Left lung (tissue), 14 donors: ENCODE results near the gene KLHL14. TPM values are rescaled to one million over a fixed set of nuclear protein-coding genes. Genes with fewer than 3 reads are reported as not detected.
A peak's percentile ranks its signal among the peaks of the same experiment; 100 is the strongest.

Source experiments
- ATAC-seq: fragments of 200-7000 bp; cut with Tn5 transposase; one replicate; pipeline ENCODE4 v1.9.1; 2020; ENCODE audit warnings: moderate library complexity
- DNase-seq, 4 donors: peaks; one replicate each; pipeline ENCODE4 v3.0.0-alpha.2; 2013 to 2020
- H3K27ac ChIP-seq, 2 donors: fragments of 200-600 bp; sonication (generic) in 1 of 2; one replicate each; pipeline versions ENCODE4 v1.5.0 to v1.8.0; 2020 to 2021
- H3K27me3 ChIP-seq, 2 donors: fragments of 200-600 bp; sonication (generic) in 1 of 2; one replicate each; pipeline versions ENCODE4 v1.5.0 to v1.8.0; 2020 to 2021
- H3K36me3 ChIP-seq, 2 donors: fragments of 200-600 bp; sonication (generic) in 1 of 2; one replicate each; pipeline versions ENCODE4 v1.5.0 to v1.8.0; 2020 to 2021
- H3K4me1 ChIP-seq, 2 donors: fragments of 200-600 bp; one replicate each; pipeline ENCODE4 v1.8.0; 2021
- H3K4me3 ChIP-seq, 2 donors: fragments of 200-600 bp; sonication (generic) in 1 of 2; one replicate each; pipeline versions ENCODE4 v1.5.0 to v1.8.0; 2020 to 2021; ENCODE audit warnings: mild to moderate bottlenecking in 1 of 2
- H3K9me3 ChIP-seq, 2 donors: fragments of 200-600 bp; sonication (generic) in 1 of 2; one replicate each; pipeline versions ENCODE4 v1.5.0 to v1.8.0; 2020 to 2021
- intact Hi-C, 2 donors: fragments of 100-400 bp; cut with DNase I; formaldehyde crosslinking; loops; one replicate each; pipeline versions ENCODE4 v1.11.2 to v1.14.2; 2022
- long read RNA-seq, 12 donors: library from polyadenylated mRNA in 2 of 12; unstranded in 2 of 12; transcript quantifications; one replicate each; pipeline ENCODE4 v2.0.0 and lab custom pipeline, GENCODE V29; 2019 to 2026
- polyA plus RNA-seq, 6 donors: library from polyadenylated mRNA; unstranded; fragments of 120-200 nt; gene quantifications; one replicate each; pipeline ENCODE4 v1.2.1, GENCODE V29; 2013; ENCODE audit not compliant: insufficient read length in 6 of 6
- total RNA-seq, 2 donors: library from RNA; stranded (reverse); fragmentation: NEBNext Ultra II Directional; extraction: Animal tissue kit (Norgen Biotek cat#: 25700); gene quantifications; one replicate each; pipeline ENCODE4 v1.2.1, GENCODE V29; 2021
- TF ChIP-seq, protein P1 (sequence below), 2 donors: fragments of 200-600 bp; sonication (generic) in 1 of 2; IDR thresholded peaks; one replicate each; pipeline versions ENCODE4 v1.5.0 to v1.8.0; 2021; ENCODE audit warnings: antibody characterized with exemption in 2 of 2
- donor health status: DM: no; HTN: yes; CAD: no.
- donor health status: DM: no; HTN: no; CAD: no.

KLHL14 gene, protein sequence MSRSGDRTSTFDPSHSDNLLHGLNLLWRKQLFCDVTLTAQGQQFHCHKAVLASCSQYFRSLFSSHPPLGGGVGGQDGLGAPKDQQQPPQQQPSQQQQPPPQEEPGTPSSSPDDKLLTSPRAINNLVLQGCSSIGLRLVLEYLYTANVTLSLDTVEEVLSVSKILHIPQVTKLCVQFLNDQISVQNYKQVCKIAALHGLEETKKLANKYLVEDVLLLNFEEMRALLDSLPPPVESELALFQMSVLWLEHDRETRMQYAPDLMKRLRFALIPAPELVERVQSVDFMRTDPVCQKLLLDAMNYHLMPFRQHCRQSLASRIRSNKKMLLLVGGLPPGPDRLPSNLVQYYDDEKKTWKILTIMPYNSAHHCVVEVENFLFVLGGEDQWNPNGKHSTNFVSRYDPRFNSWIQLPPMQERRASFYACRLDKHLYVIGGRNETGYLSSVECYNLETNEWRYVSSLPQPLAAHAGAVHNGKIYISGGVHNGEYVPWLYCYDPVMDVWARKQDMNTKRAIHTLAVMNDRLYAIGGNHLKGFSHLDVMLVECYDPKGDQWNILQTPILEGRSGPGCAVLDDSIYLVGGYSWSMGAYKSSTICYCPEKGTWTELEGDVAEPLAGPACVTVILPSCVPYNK
- under 1 TPM; 0.20 to 0.45 TPM for total RNA-seq
- polyA plus RNA-seq: 1 to 10 TPM in 5 of 6 donors, under 1 TPM in 1; 0.86 to 1.4 (median 1.3) TPM
- long read RNA-seq, donor 1: 0 reads
- long read RNA-seq, donor 2: 0 reads
- long read RNA-seq, donor 3: 0 reads
- long read RNA-seq, donor 4: 0 reads
- long read RNA-seq, donor 5: 0 reads
- long read RNA-seq, donor 6: 0 reads
- long read RNA-seq, donor 7: 0 reads
- long read RNA-seq, donor 8: 0 reads
- long read RNA-seq, donor 9: 0 reads
- long read RNA-seq, donor 10: 0 reads
- long read RNA-seq, donor 11: 0 reads
- long read RNA-seq, donor 12: 0 reads

DNA sequence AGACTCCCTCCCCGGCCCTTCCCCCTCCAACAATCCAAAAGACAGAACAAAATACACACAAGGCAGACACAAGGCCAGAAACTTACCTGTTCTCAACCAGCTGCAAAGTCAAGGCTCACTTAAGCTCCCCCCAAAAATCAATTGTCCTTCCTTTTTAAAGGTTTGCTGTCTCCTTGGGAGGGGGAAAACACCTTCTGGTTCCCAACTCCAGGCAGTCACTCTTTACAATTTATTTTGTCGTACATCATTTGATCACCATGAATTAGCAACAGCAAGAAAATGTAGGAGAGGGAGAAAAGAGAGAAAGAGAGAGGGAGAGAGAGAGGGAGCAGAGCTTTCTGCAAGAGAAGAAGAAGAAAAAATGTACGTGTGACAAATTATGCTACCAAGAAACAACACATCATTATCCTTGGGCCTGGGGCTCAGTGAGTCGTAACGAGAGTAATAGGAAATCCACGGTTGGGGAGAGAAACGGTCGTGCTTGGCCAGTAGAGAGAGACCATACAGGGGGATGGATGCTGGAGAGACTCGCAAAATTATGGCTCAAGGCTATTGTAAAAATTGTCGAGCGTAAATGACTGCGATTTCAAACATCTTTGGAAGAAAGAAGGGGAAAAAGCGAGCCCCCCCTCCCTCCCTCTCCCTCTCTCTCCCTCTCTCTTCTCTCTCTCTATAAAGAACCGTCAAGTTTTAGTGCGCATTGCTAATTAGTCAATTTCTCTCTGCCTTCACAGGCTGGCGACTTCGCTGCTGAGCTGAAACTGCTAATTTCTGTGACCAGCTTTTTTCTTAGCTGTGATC lies at the start of gene KLHL14:
Gene KLHL14 (minus strand): TSS at position 443 of the 801 bp plus-strand sequence. CDS start 2,432 bp downstream, outside the sequence.
- ATAC-seq (no peak), DNase-seq (no peak)
- Histone ChIP-seq H3K4me1 (peaks cover 3 to 18% of the 10 kb centered on the region in 2 donors), H3K36me3 (no peaks in the 10 kb centered on the region), H3K27me3 (peaks cover 40 to 58% of the 10 kb centered on the region in 2 donors), H3K4me3 (peak within 1 kb of the TSS; percentile 11 to 27), H3K27ac (no peak within 1 kb of the TSS), H3K9me3 (no peaks in the 10 kb centered on the region)
- intact Hi-C loops: no loop called here
- TF ChIP-seq, protein P1, sequence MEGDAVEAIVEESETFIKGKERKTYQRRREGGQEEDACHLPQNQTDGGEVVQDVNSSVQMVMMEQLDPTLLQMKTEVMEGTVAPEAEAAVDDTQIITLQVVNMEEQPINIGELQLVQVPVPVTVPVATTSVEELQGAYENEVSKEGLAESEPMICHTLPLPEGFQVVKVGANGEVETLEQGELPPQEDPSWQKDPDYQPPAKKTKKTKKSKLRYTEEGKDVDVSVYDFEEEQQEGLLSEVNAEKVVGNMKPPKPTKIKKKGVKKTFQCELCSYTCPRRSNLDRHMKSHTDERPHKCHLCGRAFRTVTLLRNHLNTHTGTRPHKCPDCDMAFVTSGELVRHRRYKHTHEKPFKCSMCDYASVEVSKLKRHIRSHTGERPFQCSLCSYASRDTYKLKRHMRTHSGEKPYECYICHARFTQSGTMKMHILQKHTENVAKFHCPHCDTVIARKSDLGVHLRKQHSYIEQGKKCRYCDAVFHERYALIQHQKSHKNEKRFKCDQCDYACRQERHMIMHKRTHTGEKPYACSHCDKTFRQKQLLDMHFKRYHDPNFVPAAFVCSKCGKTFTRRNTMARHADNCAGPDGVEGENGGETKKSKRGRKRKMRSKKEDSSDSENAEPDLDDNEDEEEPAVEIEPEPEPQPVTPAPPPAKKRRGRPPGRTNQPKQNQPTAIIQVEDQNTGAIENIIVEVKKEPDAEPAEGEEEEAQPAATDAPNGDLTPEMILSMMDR (IDR thresholded peaks at IDR 0.05): no peak

DNA sequence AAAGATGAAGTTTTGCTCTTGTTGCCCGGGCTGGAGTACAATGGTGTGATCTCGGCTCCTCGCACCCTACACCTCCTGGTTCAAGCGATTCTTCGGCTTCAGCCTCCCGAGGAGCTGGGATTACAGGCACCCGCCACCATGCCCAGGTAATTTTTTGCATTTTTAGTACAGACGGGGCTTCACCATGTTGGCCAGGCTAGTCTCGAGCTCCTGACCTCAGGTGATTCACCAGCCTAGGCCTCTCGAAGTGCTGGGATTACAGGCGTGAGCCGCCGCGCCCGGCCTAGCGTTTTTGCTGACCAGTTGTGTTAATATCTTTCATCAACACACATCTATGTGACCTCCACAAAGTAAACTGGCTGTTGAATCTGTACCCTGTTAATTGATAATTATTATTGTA lies 49.4 kb upstream of the KLHL14 start:
- Histone ChIP-seq H3K36me3 (no peaks in the 10 kb centered on the region), H3K4me3 (no peak overlapping the region), H3K4me1 (no peaks in the 10 kb centered on the region), H3K27me3 (no peaks in the 10 kb centered on the region), H3K27ac (no peak overlapping the region), H3K9me3 (no peaks in the 10 kb centered on the region)
- no peak for ATAC-seq
- peak in 1 of 4 donors; percentile 53 for DNase-seq
- intact Hi-C loops: no loop called here
- TF ChIP-seq, protein P1 (IDR thresholded peaks at IDR 0.05): no peak

DNA sequence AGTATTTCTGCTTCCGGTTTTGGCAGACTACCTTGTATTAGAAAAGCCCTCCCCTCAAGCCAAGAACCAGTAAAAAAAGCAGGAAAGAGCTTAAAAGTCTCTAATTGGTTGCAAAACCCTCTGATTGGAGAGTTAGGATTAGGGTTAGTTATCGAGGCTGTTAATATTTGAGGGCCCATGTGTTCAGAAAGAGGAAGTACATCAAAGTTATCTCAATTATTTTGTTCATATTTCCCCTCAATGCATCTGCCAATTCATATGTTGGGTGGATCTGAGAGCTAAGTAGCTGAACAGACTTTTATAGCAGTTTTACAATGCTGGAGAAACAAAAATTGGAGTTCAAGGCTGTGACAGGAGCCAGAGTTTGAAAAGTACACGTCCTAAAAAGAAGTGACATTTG lies 43.1 kb upstream of the KLHL14 start:
- Histone ChIP-seq H3K27me3 (no peaks in the 10 kb centered on the region), H3K9me3 (no peaks in the 10 kb centered on the region), H3K36me3 (no peaks in the 10 kb centered on the region), H3K4me3 (no peak overlapping the region), H3K4me1 (no peaks in the 10 kb centered on the region), H3K27ac (no peak overlapping the region)
- TF ChIP-seq, protein P1 (IDR thresholded peaks at IDR 0.05): no peak
- intact Hi-C loops: no loop called here
- no peak for DNase-seq
- no peak for ATAC-seq

DNA sequence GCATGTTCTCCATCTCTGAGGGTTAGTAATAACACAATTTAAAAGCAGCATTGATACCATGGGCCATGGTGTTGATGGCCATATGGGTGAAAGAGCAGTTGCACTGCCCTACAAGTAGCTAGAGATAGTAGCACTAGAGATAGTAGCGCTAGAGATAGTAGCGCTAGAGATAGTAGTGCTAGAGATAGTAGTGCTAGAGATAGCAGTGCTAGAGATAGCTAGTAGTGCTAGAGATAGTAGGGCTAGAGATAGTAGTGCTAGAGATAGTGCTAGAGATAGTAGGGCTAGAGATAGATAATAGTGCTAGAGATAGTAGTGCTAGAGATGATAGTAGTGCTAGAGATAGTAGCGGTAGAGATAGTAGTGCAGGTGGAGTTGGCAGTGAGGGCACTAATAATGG lies 39.5 kb upstream of the KLHL14 start:
- Histone ChIP-seq H3K27ac (no peak overlapping the region), H3K4me3 (no peak overlapping the region), H3K36me3 (no peaks in the 10 kb centered on the region), H3K9me3 (no peaks in the 10 kb centered on the region), H3K4me1 (no peaks in the 10 kb centered on the region), H3K27me3 (no peaks in the 10 kb centered on the region)
- ATAC-seq (no peak), DNase-seq (no peak)
- intact Hi-C loops: no loop called here
- TF ChIP-seq, protein P1 (IDR thresholded peaks at IDR 0.05): no peak
